ENCODE data around the gene GLRA3. TPM values are rescaled to one million over a fixed set of nuclear protein-coding genes. Genes with fewer than 3 reads are reported as not detected.
A peak's percentile ranks its signal among the peaks of the same experiment; 100 is the strongest.
"Not testable (repeated sequence)": the region's sequence is repeated elsewhere in the genome, so short reads cannot be mapped to it uniquely, and the experiment has no call there.

GLRA3 gene
- polyA plus RNA-seq, 3 donors, result not detected

GRCh38 chr4:174697202-174697601 is 131.8 kb downstream of the GLRA3 start:
- DNase-seq, result peak in 1 of 3 donors; percentile 2

GRCh38 chr4:174696657-174697056 is 132.4 kb downstream of the GLRA3 start:
- Histone ChIP-seq H3K9ac (ENCODE audit: insufficient read depth, low read length, poor library complexity, severe bottlenecking) (no peak overlapping the region), H3K4me3 (replicated peaks in 1 of 3; ENCODE audit: low read depth in 2 of 3, low read length in 3 of 3) (no peak overlapping the region), H3K36me3 (replicated peaks in 1 of 2; ENCODE audit: control insufficient read depth in 1 of 2, insufficient read depth in 2 of 2, low read length in 2 of 2) (no peaks in the 10 kb centered on the region), H3K4me1 (ENCODE audit: control insufficient read depth in 1 of 2, insufficient read depth in 2 of 2, low read length in 2 of 2) (peaks cover 0 to 3% of the 10 kb centered on the region in 2 donors), H3K79me2 (ENCODE audit: insufficient read depth, low read length) (no peaks in the 10 kb centered on the region), H3K27ac (ENCODE audit: low read depth in 1 of 2, low read length in 2 of 2) (no peak overlapping the region), H3K9me3 (replicated peaks in 1 of 2; ENCODE audit: control insufficient read depth in 1 of 2, insufficient read depth in 1 of 2, low read length in 2 of 2) (peaks cover 0 to 3% of the 10 kb centered on the region in 2 donors), H3K27me3 (ENCODE audit: control insufficient read depth in 2 of 2, insufficient read depth in 2 of 2, low read length in 2 of 2) (no peaks in the 10 kb centered on the region), H3K4me2 (replicated peaks; ENCODE audit: extremely low read depth, low read length, poor library complexity, severe bottlenecking) (no peak overlapping the region), H2AFZ (ENCODE audit: insufficient read depth, low read depth, low read length, poor library complexity, severe bottlenecking) (no peak overlapping the region), H4K20me1 (ENCODE audit: insufficient read depth, low read length) (no peaks in the 10 kb centered on the region)
- intact Hi-C loops (cut with micrococcal nuclease), result no loop called here
- peak overlapping the region in 1 of 7 donors; percentile 60 for H3K27ac Mint-ChIP-seq
- H3K4me1 Mint-ChIP-seq, result peaks cover 11% of the 10 kb centered on the region
- H3K36me3 Mint-ChIP-seq, result no peaks in the 10 kb centered on the region
- H3K9me3 Mint-ChIP-seq, result peaks cover 0 to 4% (median 2%) of the 10 kb centered on the region in 7 donors
- H3K4me3 Mint-ChIP-seq, result no peak overlapping the region
- DNase-seq, result no peak
- H3K27me3 Mint-ChIP-seq (ENCODE audit: low read depth in 3 of 3), result peaks cover 0 to 1% (median 0%) of the 10 kb centered on the region in 3 donors
- TF ChIP-seq CTCF (IDR thresholded peaks at IDR 0.05), result no peak

More at GRCh38 chr4:174697202-174697601, 131.8 kb downstream of the GLRA3 start:
- WGBS (ENCODE audit: insufficient coverage), result no CpG with 5 or more reads among the region's 1 CpG
- Histone ChIP-seq H3K4me3 (replicated peaks in 1 of 3; ENCODE audit: low read depth in 2 of 3, low read length in 3 of 3) (no peak overlapping the region), H2AFZ (ENCODE audit: insufficient read depth, low read depth, low read length, poor library complexity, severe bottlenecking) (no peak overlapping the region), H3K4me1 (ENCODE audit: control insufficient read depth in 1 of 2, insufficient read depth in 2 of 2, low read length in 2 of 2) (peaks cover 0 to 3% of the 10 kb centered on the region in 2 donors), H3K27me3 (ENCODE audit: control insufficient read depth in 2 of 2, insufficient read depth in 2 of 2, low read length in 2 of 2) (no peaks in the 10 kb centered on the region), H3K36me3 (replicated peaks in 1 of 2; ENCODE audit: control insufficient read depth in 1 of 2, insufficient read depth in 2 of 2, low read length in 2 of 2) (no peaks in the 10 kb centered on the region), H3K79me2 (ENCODE audit: insufficient read depth, low read length) (no peaks in the 10 kb centered on the region), H3K4me2 (replicated peaks; ENCODE audit: extremely low read depth, low read length, poor library complexity, severe bottlenecking) (no peak overlapping the region), H3K9ac (ENCODE audit: insufficient read depth, low read length, poor library complexity, severe bottlenecking) (no peak overlapping the region), H4K20me1 (ENCODE audit: insufficient read depth, low read length) (no peaks in the 10 kb centered on the region), H3K27ac (ENCODE audit: low read depth in 1 of 2, low read length in 2 of 2) (no peak overlapping the region), H3K9me3 (replicated peaks in 1 of 2; ENCODE audit: control insufficient read depth in 1 of 2, insufficient read depth in 1 of 2, low read length in 2 of 2) (no peaks in the 10 kb centered on the region)
- intact Hi-C loops (cut with micrococcal nuclease), result no loop called here
- no peak overlapping the region for H3K4me3 Mint-ChIP-seq
- no peaks in the 10 kb centered on the region for H3K36me3 Mint-ChIP-seq
- no peak overlapping the region for H3K27ac Mint-ChIP-seq
- peaks cover 11% of the 10 kb centered on the region for H3K4me1 Mint-ChIP-seq
- H3K27me3 Mint-ChIP-seq (ENCODE audit: low read depth in 3 of 3), result peaks cover 0 to 1% (median 0%) of the 10 kb centered on the region in 3 donors
- no peak for TF ChIP-seq CTCF (IDR thresholded peaks at IDR 0.05)
- peaks cover 0 to 2% (median 0%) of the 10 kb centered on the region in 7 donors for H3K9me3 Mint-ChIP-seq

DNA sequence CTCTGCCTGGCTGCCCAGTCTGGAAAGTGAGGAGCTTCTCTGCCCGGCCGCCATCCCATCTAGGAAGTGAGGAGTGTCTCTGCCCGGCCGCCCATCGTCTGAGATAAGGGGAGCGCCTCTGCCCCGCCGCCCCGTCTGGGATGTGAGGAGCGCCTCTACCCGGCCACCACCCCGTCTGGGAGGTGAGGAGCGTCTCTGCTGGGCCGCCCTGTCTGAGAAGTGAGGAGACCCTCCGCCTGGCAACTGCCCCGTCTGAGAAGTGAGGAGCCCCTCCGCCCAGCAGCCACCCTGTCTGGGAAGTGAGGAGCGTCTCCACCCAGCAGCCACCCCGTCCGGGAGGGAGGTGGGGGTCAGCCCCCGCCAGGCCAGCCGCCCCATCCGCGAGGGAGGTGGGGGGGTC is 137.2 kb downstream of the GLRA3 start:
- H3K27ac Mint-ChIP-seq; intact Hi-C loops (cut with micrococcal nuclease); H3K79me2 ChIP-seq (ENCODE audit: insufficient read depth, low read length); H3K27ac ChIP-seq (ENCODE audit: low read depth in 1 of 2, low read length in 2 of 2); H3K4me1 ChIP-seq (ENCODE audit: control insufficient read depth in 1 of 2, insufficient read depth in 2 of 2, low read length in 2 of 2); H2AFZ ChIP-seq (ENCODE audit: insufficient read depth, low read depth, low read length, poor library complexity, severe bottlenecking); H3K27me3 ChIP-seq (ENCODE audit: control insufficient read depth in 2 of 2, insufficient read depth in 2 of 2, low read length in 2 of 2); H3K9me3 ChIP-seq (replicated peaks in 1 of 2; ENCODE audit: control insufficient read depth in 1 of 2, insufficient read depth in 1 of 2, low read length in 2 of 2); H3K4me3 Mint-ChIP-seq; H3K9ac ChIP-seq (ENCODE audit: insufficient read depth, low read length, poor library complexity, severe bottlenecking); H3K36me3 ChIP-seq (replicated peaks in 1 of 2; ENCODE audit: control insufficient read depth in 1 of 2, insufficient read depth in 2 of 2, low read length in 2 of 2); DNase-seq; H3K27me3 Mint-ChIP-seq (ENCODE audit: low read depth in 3 of 3); H3K4me2 ChIP-seq (replicated peaks; ENCODE audit: extremely low read depth, low read length, poor library complexity, severe bottlenecking); H3K36me3 Mint-ChIP-seq; H3K4me3 ChIP-seq (replicated peaks in 1 of 3; ENCODE audit: low read depth in 2 of 3, low read length in 3 of 3); H3K4me1 Mint-ChIP-seq; H4K20me1 ChIP-seq (ENCODE audit: insufficient read depth, low read length): not testable (repeated sequence)
- 90% methylated on average over 2 of the region's 24 CpGs for WGBS (ENCODE audit: insufficient coverage)
- peaks cover 8 to 21% (median 12%) of the 10 kb centered on the region in 7 donors for H3K9me3 Mint-ChIP-seq

All from CD14-positive monocyte (primary cell).